HepG2 (cell line): ENCODE results near the gene MADCAM1. TPM values are rescaled to one million over a fixed set of nuclear protein-coding genes. Genes with fewer than 3 reads are reported as not detected.
A peak's percentile ranks its signal among the peaks of the same experiment; 100 is the strongest.

Experiments used
- CCAR2 ChIP-seq: fragments of 200-400 bp; formaldehyde crosslinking; optimal IDR thresholded peaks from 2 replicates; pipeline ENCODE3; 2018; ENCODE audit warnings: low read depth, mild to moderate bottlenecking, low read length, moderate library complexity
- HOXD1 ChIP-seq: sonication (generic); formaldehyde crosslinking; IDR thresholded peaks from 2 replicates; pipeline ENCODE4 v1.5.0; 2020; ENCODE audit warnings: missing genetic modification reagents
- KDM1A ChIP-seq: IDR thresholded peaks from 2 replicates; pipeline ENCODE4 v1.6.1; 2016; ENCODE audit warnings: missing compliant biosample characterization
- MED13 ChIP-seq: sonication (generic); formaldehyde crosslinking; IDR thresholded peaks from 2 replicates; pipeline ENCODE4 v1.5.0; 2020; ENCODE audit warnings: missing genetic modification reagents
- MXI1 ChIP-seq: IDR thresholded peaks from 3 replicates; pipeline ENCODE4 v1.6.1; 2012; ENCODE audit warnings: low read depth, low read length, inconsistent platforms, borderline replicate concordance
- NFIB ChIP-seq: sonication (generic); formaldehyde crosslinking; IDR thresholded peaks from 2 replicates; pipeline ENCODE4 v1.9.0; 2021; ENCODE audit warnings: missing genetic modification reagents, mild to moderate bottlenecking, borderline replicate concordance
- RBM39 ChIP-seq: fragments of 200-400 bp; formaldehyde crosslinking; IDR thresholded peaks from one replicate; pipeline ENCODE4 v1.6.1; 2018; ENCODE audit warnings: antibody characterized with exemption, mild to moderate bottlenecking, low read depth, low read length; ENCODE audit not compliant: poor library complexity, severe bottlenecking
- SNAI1 ChIP-seq: sonication (generic); formaldehyde crosslinking; IDR thresholded peaks from 2 replicates; pipeline ENCODE4 v1.5.0; 2020; ENCODE audit warnings: mild to moderate bottlenecking, missing genetic modification reagents, borderline replicate concordance
- ZC3H13 ChIP-seq: sonication (generic); formaldehyde crosslinking; IDR thresholded peaks from 2 replicates; pipeline ENCODE4 v1.8.1; 2023; ENCODE audit warnings: mild to moderate bottlenecking, missing genetic modification reagents, moderate library complexity
- ZNF224 ChIP-seq: sonication (generic); formaldehyde crosslinking; IDR thresholded peaks from 2 replicates; pipeline ENCODE4 v1.5.0; 2020; ENCODE audit warnings: mild to moderate bottlenecking, missing genetic modification reagents
- ZNF232 ChIP-seq: sonication (generic); formaldehyde crosslinking; IDR thresholded peaks from 2 replicates; pipeline ENCODE4 v1.4.0; 2020; ENCODE audit warnings: missing genetic modification reagents, borderline replicate concordance
- ZNF781 ChIP-seq: sonication (generic); formaldehyde crosslinking; IDR thresholded peaks from 2 replicates; pipeline ENCODE4 v1.5.1; 2020; ENCODE audit warnings: borderline replicate concordance, mild to moderate bottlenecking, missing genetic modification reagents; ENCODE audit errors: not compliant biosample characterization
- ZNF879 ChIP-seq: sonication (generic); formaldehyde crosslinking; IDR thresholded peaks from 2 replicates; pipeline ENCODE4 v1.8.1; 2023; ENCODE audit warnings: missing genetic modification reagents
- polyA plus RNA-seq, 8 experiments: library from polyadenylated mRNA; depleted of rRNA in 3 of 8; stranded (reverse) in 7 of 8; unstranded in 1 of 8; fragments of >200 nt; fragmentation: Illumina TruSeq in 4 of 8; extraction: Trizol in 4 of 8; gene quantifications; 2 replicates each; pipeline versions ENCODE4 v1.2.1 to v1.2.3, GENCODE V29; 2011 to 2016; ENCODE audit warnings: low read depth in 4 of 8, missing spikeins in 1 of 8, mixed read lengths in 1 of 8; ENCODE audit not compliant: insufficient read depth in 1 of 8
- total RNA-seq, 5 experiments: library from RNA; depleted of rRNA; stranded (reverse); fragments of >200 nt; fragmentation: Illumina TruSeq; extraction: Trizol; gene quantifications; 2 replicates each; pipeline ENCODE4 v1.2.3, GENCODE V29; 2016; ENCODE audit warnings: low read depth in 1 of 5
- TF ChIP-seq, protein P1 (sequence below): IDR thresholded peaks from 2 replicates; pipeline ENCODE4 v1.6.1; 2016; ENCODE audit warnings: low read depth, missing genetic modification reagents, missing compliant biosample characterization
- TF ChIP-seq, protein P2 (sequence below): sonication (generic); formaldehyde crosslinking; IDR thresholded peaks from 2 replicates; pipeline ENCODE4 v1.4.0; 2020; ENCODE audit warnings: missing genetic modification reagents
- TF ChIP-seq, protein P3 (sequence below): sonication (generic); formaldehyde crosslinking; IDR thresholded peaks from 2 replicates; pipeline ENCODE4 v1.8.1; 2023; ENCODE audit warnings: missing genetic modification reagents, inconsistent platforms, borderline replicate concordance
- TF ChIP-seq, protein P4 (sequence below): sonication (generic); formaldehyde crosslinking; IDR thresholded peaks from 2 replicates; pipeline ENCODE4 v1.4.0; 2020; ENCODE audit warnings: missing genetic modification reagents, borderline replicate concordance
- TF ChIP-seq, protein P5 (sequence below): IDR thresholded peaks from 2 replicates; pipeline ENCODE4 v1.6.1; 2018; ENCODE audit warnings: missing genetic modification reagents, mild to moderate bottlenecking, missing compliant biosample characterization

Gene MADCAM1
- total and polyA plus RNA-seq, 2 of the 13 experiments (the other 11 are each of a cell fraction or from before 2014, with no cell fraction given): 0.29 to 0.33 TPM

DNA sequence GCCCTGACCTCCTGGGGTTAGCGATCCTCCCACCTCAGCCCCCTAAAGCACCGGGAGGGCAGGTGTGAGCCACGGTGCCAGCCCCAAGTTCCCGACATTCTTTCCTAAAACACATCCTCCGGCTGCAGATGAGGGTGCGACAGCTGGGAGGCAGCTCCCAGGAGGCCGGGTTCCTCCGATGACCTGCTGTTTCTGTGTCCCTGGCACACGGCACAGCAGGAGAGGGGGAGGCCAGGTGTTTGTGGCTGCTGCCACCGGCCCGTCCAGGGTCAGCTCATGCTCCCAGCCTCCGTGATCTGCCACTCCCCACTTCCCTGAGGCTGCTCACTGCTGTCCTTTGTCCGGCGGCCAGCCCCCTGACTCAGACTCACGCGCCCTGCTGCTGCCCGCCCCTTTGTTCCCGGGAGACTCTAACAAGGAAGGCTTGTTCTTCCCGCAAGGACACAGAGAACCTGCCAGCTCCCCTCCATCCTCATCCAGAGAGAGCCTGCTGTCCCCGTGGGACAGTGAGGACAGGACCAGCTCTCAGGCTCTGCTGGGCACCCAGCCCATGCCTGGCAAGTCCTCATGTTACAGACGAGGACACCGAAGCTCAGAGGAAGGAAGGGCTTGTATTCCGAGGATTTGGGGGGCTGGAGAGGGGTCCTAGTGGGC, 10.6 kb upstream of the MADCAM1 start (continued):
- TF ChIP-seq, protein P1, sequence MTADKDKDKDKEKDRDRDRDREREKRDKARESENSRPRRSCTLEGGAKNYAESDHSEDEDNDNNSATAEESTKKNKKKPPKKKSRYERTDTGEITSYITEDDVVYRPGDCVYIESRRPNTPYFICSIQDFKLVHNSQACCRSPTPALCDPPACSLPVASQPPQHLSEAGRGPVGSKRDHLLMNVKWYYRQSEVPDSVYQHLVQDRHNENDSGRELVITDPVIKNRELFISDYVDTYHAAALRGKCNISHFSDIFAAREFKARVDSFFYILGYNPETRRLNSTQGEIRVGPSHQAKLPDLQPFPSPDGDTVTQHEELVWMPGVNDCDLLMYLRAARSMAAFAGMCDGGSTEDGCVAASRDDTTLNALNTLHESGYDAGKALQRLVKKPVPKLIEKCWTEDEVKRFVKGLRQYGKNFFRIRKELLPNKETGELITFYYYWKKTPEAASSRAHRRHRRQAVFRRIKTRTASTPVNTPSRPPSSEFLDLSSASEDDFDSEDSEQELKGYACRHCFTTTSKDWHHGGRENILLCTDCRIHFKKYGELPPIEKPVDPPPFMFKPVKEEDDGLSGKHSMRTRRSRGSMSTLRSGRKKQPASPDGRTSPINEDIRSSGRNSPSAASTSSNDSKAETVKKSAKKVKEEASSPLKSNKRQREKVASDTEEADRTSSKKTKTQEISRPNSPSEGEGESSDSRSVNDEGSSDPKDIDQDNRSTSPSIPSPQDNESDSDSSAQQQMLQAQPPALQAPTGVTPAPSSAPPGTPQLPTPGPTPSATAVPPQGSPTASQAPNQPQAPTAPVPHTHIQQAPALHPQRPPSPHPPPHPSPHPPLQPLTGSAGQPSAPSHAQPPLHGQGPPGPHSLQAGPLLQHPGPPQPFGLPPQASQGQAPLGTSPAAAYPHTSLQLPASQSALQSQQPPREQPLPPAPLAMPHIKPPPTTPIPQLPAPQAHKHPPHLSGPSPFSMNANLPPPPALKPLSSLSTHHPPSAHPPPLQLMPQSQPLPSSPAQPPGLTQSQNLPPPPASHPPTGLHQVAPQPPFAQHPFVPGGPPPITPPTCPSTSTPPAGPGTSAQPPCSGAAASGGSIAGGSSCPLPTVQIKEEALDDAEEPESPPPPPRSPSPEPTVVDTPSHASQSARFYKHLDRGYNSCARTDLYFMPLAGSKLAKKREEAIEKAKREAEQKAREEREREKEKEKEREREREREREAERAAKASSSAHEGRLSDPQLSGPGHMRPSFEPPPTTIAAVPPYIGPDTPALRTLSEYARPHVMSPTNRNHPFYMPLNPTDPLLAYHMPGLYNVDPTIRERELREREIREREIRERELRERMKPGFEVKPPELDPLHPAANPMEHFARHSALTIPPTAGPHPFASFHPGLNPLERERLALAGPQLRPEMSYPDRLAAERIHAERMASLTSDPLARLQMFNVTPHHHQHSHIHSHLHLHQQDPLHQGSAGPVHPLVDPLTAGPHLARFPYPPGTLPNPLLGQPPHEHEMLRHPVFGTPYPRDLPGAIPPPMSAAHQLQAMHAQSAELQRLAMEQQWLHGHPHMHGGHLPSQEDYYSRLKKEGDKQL (CRISPR knock-in tag): no peak
- TF ChIP-seq MXI1 (peak; percentile 69; the same call in 1 of the 3 replicates), CCAR2 (no peak), MED13 (CRISPR knock-in tag) (no peak), ZNF224 (CRISPR knock-in tag) (no peak), SNAI1 (CRISPR knock-in tag) (no peak), ZNF781 (CRISPR knock-in tag) (no peak), ZNF879 (no peak), ZNF232 (CRISPR knock-in tag) (no peak), ZC3H13 (CRISPR knock-in tag) (no peak), HOXD1 (CRISPR knock-in tag) (0 out of 2 replicates have a peak, but pooled peaks have one; percentile 36), KDM1A (CRISPR knock-in tag) (no peak), RBM39 (no peak), NFIB (CRISPR knock-in tag) (no peak)
- TF ChIP-seq, protein P2, sequence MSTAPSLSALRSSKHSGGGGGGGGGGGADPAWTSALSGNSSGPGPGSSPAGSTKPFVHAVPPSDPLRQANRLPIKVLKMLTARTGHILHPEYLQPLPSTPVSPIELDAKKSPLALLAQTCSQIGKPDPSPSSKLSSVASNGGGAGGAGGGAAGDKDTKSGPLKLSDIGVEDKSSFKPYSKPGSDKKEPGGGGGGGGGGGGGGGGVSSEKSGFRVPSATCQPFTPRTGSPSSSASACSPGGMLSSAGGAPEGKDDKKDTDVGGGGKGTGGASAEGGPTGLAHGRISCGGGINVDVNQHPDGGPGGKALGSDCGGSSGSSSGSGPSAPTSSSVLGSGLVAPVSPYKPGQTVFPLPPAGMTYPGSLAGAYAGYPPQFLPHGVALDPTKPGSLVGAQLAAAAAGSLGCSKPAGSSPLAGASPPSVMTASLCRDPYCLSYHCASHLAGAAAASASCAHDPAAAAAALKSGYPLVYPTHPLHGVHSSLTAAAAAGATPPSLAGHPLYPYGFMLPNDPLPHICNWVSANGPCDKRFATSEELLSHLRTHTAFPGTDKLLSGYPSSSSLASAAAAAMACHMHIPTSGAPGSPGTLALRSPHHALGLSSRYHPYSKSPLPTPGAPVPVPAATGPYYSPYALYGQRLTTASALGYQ: 0 out of 2 replicates have a peak, but pooled peaks have one; percentile 34
- TF ChIP-seq, protein P3, sequence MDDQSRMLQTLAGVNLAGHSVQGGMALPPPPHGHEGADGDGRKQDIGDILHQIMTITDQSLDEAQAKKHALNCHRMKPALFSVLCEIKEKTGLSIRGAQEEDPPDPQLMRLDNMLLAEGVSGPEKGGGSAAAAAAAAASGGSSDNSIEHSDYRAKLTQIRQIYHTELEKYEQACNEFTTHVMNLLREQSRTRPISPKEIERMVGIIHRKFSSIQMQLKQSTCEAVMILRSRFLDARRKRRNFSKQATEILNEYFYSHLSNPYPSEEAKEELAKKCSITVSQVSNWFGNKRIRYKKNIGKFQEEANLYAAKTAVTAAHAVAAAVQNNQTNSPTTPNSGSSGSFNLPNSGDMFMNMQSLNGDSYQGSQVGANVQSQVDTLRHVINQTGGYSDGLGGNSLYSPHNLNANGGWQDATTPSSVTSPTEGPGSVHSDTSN: no peak
- TF ChIP-seq, protein P4, sequence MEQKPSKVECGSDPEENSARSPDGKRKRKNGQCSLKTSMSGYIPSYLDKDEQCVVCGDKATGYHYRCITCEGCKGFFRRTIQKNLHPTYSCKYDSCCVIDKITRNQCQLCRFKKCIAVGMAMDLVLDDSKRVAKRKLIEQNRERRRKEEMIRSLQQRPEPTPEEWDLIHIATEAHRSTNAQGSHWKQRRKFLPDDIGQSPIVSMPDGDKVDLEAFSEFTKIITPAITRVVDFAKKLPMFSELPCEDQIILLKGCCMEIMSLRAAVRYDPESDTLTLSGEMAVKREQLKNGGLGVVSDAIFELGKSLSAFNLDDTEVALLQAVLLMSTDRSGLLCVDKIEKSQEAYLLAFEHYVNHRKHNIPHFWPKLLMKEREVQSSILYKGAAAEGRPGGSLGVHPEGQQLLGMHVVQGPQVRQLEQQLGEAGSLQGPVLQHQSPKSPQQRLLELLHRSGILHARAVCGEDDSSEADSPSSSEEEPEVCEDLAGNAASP (CRISPR knock-in tag): no peak; the same call in 1 of the 2 replicates
- TF ChIP-seq, protein P5, sequence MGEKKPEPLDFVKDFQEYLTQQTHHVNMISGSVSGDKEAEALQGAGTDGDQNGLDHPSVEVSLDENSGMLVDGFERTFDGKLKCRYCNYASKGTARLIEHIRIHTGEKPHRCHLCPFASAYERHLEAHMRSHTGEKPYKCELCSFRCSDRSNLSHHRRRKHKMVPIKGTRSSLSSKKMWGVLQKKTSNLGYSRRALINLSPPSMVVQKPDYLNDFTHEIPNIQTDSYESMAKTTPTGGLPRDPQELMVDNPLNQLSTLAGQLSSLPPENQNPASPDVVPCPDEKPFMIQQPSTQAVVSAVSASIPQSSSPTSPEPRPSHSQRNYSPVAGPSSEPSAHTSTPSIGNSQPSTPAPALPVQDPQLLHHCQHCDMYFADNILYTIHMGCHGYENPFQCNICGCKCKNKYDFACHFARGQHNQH: no peak
